HG02970 (cell line): Measurements from ENCODE around the gene PRRG2.

Experiments used
- ATAC-seq: cut with Tn5 transposase; IDR thresholded peaks from one replicate; pipeline ENCODE4 v1.9.1; 2021; ENCODE audit warnings: mild to moderate bottlenecking, moderate library complexity, moderate number of reproducible peaks; ENCODE audit not compliant: unreplicated experiment, low FRiP score

PRRG2 gene

DNA sequence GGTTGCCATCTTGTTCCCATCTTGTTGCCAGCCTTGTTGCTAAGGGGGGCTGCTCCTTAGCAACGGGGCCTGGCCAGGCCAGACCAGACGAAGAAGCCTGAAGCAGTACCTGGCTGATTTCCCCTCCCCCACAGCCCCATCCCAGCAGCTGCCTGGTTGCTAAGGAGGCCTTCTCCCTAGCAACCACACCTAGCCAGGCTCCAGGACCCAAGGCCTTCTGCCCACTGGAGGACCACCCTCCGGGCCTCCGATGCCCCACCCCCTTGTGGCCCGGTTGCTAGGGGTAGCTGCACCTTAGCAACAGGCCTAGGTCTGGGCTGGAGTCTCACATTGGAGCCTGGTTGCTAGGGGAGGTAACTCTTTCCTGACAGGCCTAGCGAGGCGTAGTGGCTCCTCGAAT is 3.9 kb downstream of the PRRG2 start:
- no peak for ATAC-seq

DNA sequence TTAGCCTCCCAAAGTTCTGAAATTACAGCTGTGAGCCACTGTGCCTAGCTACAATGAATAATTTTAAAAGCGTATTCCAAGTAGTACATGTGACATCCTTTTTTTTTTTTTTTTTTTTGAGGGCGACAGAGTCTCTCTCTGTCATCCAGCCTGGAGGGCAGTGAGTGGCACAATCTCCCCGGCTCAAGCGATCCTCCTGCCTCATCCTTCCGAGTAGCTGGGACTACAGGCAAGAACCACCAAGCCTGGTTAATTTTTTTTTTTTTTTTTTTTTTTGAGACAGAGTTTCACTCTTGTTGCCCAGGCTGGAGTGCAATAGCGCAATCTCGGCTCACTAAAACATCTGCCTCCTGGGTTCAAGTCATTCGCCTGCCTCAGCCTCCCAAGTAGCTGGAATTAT is 6.1 kb downstream of the PRRG2 start:
- no peak for ATAC-seq

DNA sequence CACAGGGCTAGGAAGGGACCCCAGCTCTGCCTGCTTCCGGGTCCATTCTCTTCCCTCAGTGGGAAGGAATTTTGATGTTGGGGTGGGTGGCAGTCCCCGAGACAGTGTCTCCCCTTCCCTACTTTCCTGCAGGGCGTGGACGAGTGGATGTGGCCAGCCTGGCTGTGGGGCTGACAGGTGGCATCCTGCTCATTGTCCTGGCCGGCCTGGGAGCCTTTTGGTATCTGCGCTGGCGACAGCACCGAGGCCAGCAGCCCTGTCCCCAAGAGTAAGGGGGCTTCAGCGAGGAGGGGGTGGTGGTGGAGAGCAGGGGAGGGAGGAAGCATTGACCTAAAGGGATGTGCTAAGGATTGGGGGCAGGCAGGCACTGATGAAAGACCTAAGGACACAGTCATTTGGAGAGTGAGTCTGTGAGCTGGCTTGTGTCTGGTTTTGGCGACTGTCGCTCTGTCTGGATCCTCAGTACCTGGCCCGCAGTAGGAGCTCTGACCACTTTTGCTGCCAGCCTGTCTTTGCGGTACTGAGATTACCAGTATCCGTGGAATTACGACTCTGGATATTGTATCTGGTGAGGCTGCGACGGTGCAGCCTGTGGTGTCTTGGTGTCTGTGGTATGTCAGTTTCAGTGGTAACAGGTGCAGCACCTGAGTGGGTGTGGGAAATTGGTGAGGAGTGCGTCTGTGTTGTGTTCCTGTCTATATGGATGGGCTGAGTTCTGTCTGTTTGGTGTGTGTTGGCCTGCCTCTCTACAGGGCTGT is 7.4 kb downstream of the PRRG2 start:
- ATAC-seq: no peak

GRCh38 chr19:49589502-49589905 is 8.4 kb downstream of the PRRG2 start:
- ATAC-seq: no peak

DNA sequence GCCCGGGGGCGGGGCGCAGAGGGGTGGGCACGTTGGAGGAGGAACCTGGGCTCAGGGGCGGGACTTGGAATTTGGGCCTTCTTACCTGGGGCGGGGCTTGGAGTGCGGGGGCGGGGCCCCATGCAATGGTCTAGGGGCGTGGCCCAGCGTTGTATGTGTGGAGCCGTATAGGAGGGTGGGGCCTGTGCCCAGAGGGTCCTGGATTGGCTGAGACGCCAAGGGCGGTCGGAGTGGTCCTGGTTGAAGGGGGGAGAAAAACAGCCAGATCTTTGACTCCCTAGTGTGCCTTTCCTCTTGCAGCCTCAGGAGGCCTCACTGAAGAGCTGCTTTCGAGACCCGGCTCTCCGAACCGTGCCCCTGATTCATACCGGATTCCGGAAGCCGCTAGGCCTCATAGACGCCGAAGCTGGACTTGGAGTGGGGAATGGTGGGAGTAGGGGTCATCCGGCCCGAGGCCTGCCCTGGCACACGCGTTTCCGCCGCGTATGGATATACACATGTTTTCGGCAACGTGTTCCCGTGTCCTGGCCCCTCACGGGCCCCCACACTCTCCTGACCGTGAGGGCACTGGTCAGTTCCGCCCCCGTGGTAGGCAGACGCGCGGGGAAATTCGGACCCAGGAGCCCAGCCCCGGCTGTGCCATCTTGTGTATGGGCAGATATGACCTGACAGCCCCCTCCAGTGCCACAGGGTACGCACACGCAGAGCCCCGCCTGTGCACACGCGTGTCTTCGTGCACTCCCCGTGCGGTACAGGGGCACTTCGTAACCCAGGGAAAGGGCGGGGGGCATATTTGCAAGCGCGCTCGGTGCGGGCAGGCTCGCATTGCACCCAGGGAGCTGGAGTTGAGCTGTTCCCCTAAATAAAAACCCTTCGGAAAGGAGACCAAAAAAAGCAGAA is 9.2 kb downstream of the PRRG2 start:
- peak; percentile 59 for ATAC-seq

DNA sequence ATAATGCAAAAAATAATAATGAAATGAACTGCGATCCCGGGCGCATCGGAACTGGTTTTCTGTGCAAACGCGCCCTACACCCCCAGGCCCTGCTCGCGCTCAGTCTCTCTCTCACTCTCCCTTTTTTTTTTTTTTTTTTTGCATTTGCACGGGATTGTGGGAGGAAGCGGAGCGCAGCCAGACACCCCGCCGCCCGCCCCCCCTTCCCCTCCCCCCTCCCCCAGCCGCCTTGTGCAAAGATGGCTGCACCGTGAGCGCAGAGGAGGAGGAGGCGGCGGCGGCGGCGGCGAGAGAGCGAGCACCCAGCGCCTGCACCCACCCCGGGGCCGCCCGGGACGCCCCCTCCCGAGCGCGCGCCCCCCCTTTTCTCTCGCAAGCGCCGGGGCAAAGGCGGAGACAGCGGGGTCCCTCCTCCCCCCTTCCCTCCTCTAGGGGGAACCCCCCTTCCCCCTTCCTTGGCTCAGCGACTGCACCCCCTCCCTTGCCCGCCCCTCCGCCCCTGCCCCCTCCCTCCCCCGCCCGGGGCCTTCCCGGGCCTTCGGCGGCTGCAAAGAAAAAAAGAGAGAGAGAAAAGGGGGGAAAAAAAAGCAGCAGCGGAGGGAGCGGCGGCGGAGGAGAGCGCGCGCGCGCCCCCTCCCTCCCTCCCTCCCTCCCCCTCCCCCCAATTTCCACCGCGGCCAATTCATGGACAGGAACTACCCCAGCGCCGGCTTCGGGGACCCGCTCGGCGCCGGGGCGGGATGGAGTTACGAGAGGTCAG is 10.0 kb downstream of the PRRG2 start, which contains the start of gene PRR12:
Gene PRR12 (plus strand): TSS at position 212 of the 760 bp plus-strand sequence. CDS start 473 bp downstream, at position 685.
- ATAC-seq: no peak

DNA sequence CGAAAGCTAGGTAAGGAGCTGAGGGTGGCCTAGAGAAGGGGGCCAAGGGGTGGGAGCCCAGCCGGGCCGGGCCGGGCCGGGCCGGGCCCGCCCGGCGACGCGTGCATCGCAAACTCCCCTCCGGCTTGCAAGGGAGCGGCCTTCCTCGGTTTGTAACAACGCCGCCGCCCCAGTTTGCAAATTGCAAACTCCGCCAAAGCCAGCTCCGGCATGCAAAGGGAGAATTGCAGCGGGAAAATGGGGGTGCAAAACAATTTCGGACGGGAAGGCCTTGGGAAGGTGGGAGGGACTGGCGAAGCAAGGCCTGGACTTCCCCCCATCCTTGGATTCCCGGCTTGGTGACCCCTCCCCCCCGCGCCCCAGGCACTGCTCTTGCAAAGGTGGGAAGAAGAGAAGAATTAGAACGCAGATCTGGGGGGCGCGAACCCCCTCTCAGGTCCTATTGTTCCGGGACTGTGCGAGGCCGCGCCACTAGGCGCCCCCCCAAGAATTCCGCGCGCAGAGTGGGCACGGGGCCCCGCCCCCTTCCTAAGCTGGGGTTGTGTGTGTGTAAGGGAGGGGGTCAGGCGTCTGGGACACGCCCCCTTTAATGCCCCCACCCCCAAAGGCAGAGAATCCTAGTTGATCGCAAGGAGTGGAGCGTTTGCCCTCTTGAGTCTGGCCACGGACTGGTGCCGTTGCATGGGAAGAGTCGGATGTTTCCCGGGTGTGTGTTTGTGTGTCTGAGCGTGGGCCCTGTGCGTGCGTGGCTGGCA is 10.8 kb downstream of the PRRG2 start:
- ATAC-seq: no peak

- no peak for ATAC-seq
Measured at GRCh38 chr19:49592486-49593232, 11.5 kb downstream of the PRRG2 start.

DNA sequence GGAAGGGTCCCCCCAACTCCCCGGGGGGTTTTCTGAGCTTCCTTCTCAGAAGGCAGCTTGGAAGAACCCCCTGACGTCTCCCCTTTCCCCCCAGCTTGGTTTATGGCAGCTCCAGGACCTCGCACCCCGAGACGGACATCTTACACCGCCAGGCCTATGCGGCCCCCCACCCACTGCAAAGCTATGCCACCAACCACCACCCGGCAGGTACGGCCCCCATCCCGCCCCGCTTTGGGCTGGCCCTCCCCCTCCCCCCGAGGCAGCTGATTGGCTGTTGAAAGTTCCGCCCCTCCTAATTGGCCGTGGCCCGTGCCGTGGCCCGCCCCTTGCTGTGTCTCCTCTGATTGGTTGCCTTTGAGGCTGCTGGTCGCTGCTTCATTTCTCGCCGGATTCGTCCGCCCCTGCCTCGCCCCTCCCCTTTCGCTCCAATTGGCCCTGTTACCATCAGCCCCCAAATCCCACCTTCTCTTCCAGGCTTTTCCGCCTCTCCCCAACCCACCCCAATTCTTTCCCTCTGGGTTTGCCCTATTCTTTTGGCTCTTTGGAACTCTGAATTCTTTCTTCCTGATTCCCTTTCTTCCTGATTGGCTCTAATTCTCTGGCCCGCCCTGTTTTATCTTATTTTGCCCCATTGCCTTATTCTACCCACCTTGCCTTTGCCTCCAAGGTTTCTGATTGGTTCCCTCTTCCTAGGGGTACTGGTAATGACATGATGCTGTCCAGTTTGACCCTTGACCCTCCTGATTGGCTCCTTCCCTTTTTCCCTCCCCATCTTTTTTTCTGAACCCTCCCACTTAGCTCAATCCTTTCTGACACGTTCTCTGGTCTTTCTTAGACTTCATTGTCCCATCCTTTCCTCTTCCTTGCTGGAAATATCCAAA is 12.4 kb downstream of the PRRG2 start:
- peak; percentile 46 for ATAC-seq

GRCh38 chr19:49594157-49594992 is 13.3 kb downstream of the PRRG2 start:
- ATAC-seq: no peak

GRCh38 chr19:49594993-49595818 is 14.1 kb downstream of the PRRG2 start:
- ATAC-seq: no peak

DNA sequence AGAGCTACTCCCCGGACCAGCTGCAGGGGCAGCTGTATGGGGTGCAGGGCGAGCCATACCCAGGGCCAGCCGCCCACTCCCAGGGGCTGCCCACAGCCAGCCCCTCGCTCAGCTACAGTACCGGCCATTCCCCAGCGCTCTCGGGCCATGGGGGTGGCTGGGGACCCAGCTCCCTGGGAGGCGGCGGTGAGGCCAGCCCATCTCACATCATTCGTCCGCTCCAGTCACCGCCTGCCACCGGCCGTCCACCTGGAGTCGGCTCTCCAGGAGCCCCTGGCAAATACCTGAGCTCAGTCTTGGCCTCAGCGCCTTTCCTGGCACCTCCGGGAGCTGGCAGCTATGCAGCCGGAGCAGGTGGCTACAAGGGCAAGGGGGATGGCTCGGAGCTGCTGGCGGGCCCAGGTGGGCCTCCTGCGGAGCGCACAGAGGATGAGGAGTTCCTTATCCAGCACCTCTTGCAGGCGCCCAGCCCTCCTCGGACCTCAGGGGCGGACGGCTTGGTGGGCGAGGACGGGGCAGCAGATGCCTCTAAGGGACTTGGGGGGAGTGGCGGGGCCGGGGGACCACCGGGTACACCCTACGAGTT is 14.8 kb downstream of the PRRG2 start:
- ATAC-seq: no peak

GRCh38 chr19:49596407-49596806 is 15.3 kb downstream of the PRRG2 start:
- ATAC-seq: no peak

GRCh38 chr19:49596954-49597702 is 16.0 kb downstream of the PRRG2 start:
- no peak for ATAC-seq

- no peak for ATAC-seq
Measured at GRCh38 chr19:49597703-49597974, 16.5 kb downstream of the PRRG2 start.
